Naive thymus-derived CD8-positive, alpha-beta T cell (primary cell): Measurements from ENCODE around the gene TWIST2. TPM values are rescaled to one million over a fixed set of nuclear protein-coding genes. Genes with fewer than 3 reads are reported as not detected.

Source experiments
- ATAC-seq, 2 donors: fragments of 150-1000 bp; cut with Tn5 transposase in 1 of 2; sonication (Bioruptor Pico), chemical (Tn5 transposase) in 1 of 2; 1 replicate in 1 of 2; 2 replicates in 1 of 2; pipeline ENCODE4 v1.10.0; 2021; ENCODE audit warnings: mild to moderate bottlenecking in 2 of 2, moderate library complexity in 2 of 2
- POLR2A ChIA-PET: fragments of 350-600 bp; sonication (Branson Sonifier 250); formaldehyde crosslinking; loops from one replicate; lab custom pipeline; 2021; ENCODE audit warnings: antibody characterized with exemption; lab: Charles Lee
- DNase-seq, 10 donors: peaks; one replicate each; pipeline versions ENCODE4 v3.0.0 to v3.0.0-alpha.2; 2020 to 2022
- H3K27ac Mint-ChIP-seq, 10 donors: one replicate each; pipeline ENCODE4 v1.8.0; 2020 to 2022; ENCODE audit warnings: mild to moderate bottlenecking in 10 of 10, mixed read lengths in 10 of 10, moderate library complexity in 4 of 10, inconsistent platforms in 1 of 10
- H3K27me3 Mint-ChIP-seq, 5 donors: one replicate each; pipeline ENCODE4 v1.8.0; 2021 to 2022; ENCODE audit warnings: mixed read lengths in 5 of 5
- H3K36me3 Mint-ChIP-seq, 3 donors: one replicate each; pipeline ENCODE4 v1.8.0; 2020 to 2022; ENCODE audit warnings: mixed read lengths in 3 of 3, mild to moderate bottlenecking in 2 of 3, inconsistent platforms in 1 of 3
- H3K4me1 Mint-ChIP-seq, 4 donors: one replicate each; pipeline ENCODE4 v1.8.0; 2021 to 2022; ENCODE audit warnings: mixed read lengths in 4 of 4
- H3K4me3 Mint-ChIP-seq, 10 donors: one replicate each; pipeline ENCODE4 v1.8.0; 2020 to 2022; ENCODE audit warnings: mild to moderate bottlenecking in 10 of 10, mixed read lengths in 10 of 10, moderate library complexity in 6 of 10, inconsistent platforms in 1 of 10
- H3K9me3 Mint-ChIP-seq, 9 donors: one replicate each; pipeline ENCODE4 v1.8.0; 2020 to 2022; ENCODE audit warnings: mixed read lengths in 9 of 9, mild to moderate bottlenecking in 3 of 9, inconsistent platforms in 1 of 9, moderate library complexity in 1 of 9
- polyA plus RNA-seq, 3 donors: library from polyadenylated mRNA; unstranded; fragments of 300-500 nt; fragmentation: Illumina TruSeq; gene quantifications; one replicate each; pipeline ENCODE4 v1.2.3, GENCODE V29; 2021
- total RNA-seq, 8 experiments: library from RNA in 2 of 8; stranded (reverse) in 2 of 8; gene quantifications; one replicate each; pipeline ENCODE4 v1.2.3 and lab custom pipeline; 2021 to 2026

The TWIST2 gene
- total and polyA plus RNA-seq, 5 experiments from 2014 or later, result not detected

DNA sequence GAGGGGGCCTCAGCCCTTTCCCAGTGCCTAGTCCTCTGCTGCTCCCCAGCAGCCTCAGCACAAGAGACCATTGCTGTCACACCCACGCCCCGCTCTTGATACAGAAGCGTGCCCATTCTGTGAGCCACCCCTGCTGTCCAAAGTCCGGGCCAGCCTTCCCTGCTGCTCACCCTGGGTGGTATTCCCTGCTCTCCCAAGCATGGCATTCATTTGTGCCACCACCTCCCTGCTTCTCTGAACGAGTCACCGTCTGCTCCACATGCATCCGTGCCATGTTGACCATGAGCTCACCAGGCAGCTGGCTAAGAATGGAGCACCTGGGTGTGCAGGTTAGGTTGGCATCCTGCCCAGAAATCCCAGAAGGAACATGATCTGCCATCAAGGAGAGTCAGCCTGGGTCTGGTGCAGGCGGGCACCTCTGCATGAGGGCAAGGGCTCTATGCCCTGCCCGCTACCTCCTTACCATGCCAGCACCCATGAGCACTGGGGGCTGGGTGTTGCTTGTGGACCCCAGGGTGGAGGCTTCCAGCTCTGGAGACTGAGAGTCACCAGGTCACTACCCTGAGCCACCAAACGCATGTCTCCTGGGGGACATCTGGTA is 63.0 kb downstream of the TWIST2 start:
- Mint-ChIP-seq H3K9me3 (peaks cover 0 to 3% (median 0%) of the 10 kb centered on the region in 9 donors), H3K27ac (no peak overlapping the region), H3K4me3 (no peak overlapping the region), H3K27me3 (peaks cover 3 to 20% (median 11%) of the 10 kb centered on the region in 5 donors), H3K36me3 (no peaks in the 10 kb centered on the region), H3K4me1 (no peaks in the 10 kb centered on the region)
- ATAC-seq, result no peak
- no peak for DNase-seq
- POLR2A ChIA-PET, result no interaction called here

DNA sequence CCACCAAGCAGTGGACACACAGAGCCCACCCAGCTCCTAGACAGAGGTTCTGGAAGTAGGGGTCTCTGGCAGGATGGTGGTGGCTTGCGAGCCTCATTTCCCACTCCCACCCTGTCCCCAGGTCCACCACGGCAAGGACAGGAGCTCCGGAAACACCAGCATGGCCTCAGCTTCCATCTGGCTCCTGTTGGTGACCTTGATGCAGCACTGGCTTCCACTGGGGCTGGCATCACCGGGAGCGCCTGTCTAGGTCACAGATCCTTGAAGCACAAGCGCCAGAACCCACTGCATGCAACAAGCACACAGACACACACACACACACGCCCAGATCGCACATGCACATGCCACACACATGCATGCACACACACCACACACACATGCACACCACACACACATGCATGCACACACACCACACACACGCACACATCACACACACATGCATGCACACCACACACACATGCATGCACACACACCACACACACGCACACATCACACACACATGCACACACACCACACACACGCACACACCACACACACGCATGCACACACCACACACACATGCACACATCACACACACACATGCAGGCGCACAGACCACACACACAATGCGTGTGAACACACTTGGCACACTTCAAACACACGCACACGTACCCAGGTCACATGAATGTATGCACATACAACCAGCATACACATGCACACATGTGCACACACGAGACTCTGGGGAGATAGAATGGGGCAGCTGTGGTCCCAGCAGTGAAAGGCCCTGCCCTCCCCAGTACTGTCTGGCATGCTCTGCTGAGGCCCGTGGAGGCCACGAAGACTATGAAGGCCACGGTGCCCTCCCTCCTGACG is 63.7 kb downstream of the TWIST2 start:
- no peaks in the 10 kb centered on the region for H3K36me3 Mint-ChIP-seq
- no peaks in the 10 kb centered on the region for H3K4me1 Mint-ChIP-seq
- H3K9me3 Mint-ChIP-seq, result no peaks in the 10 kb centered on the region
- no peak for DNase-seq
- H3K27me3 Mint-ChIP-seq, result peaks cover 3 to 18% (median 16%) of the 10 kb centered on the region in 5 donors
- peak overlapping the region in 1 of 10 donors; percentile 5 for H3K27ac Mint-ChIP-seq
- no peak overlapping the region for H3K4me3 Mint-ChIP-seq
- ATAC-seq, result no peak
- POLR2A ChIA-PET, result no interaction called here

DNA sequence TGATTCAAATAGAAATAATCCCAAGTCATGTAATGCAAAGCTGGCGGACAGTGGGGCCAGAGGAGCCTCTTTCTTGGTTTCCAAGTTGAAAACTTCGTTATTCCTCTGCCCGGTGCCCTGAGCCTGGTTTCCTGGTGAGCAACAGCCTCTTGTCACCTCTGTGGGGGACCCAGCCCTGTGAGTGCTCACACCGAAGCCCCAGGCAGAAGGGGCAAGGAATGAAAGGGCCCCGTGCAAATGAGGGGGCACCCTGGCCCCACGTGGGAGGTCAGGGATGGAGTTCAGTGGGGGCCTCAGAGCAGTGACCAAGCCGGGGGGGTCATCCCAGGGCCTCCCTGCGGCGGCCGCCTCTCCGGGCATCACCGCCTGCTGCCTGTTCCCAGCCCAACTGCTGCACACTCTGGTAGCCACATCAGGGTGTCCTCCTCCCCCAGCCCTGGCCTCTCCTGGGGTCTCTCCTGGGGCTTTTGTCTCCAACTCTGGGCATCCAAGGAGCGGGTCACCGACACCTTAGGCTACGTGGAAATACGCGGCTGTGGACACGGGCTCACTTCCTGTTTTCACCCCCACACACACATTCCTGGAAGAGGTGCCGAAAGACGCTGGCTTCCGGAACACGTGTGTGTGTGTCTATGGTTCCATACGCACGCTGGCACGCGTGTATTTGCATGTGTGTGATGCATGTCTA is 64.5 kb downstream of the TWIST2 start:
- no peaks in the 10 kb centered on the region for H3K9me3 Mint-ChIP-seq
- ATAC-seq (no peak), DNase-seq (no peak)
- POLR2A ChIA-PET, result no interaction called here
- no peak overlapping the region for H3K4me3 Mint-ChIP-seq
- no peaks in the 10 kb centered on the region for H3K36me3 Mint-ChIP-seq
- no peak overlapping the region for H3K27ac Mint-ChIP-seq
- H3K4me1 Mint-ChIP-seq, result no peaks in the 10 kb centered on the region
- peaks cover 3 to 18% (median 16%) of the 10 kb centered on the region in 5 donors for H3K27me3 Mint-ChIP-seq

DNA sequence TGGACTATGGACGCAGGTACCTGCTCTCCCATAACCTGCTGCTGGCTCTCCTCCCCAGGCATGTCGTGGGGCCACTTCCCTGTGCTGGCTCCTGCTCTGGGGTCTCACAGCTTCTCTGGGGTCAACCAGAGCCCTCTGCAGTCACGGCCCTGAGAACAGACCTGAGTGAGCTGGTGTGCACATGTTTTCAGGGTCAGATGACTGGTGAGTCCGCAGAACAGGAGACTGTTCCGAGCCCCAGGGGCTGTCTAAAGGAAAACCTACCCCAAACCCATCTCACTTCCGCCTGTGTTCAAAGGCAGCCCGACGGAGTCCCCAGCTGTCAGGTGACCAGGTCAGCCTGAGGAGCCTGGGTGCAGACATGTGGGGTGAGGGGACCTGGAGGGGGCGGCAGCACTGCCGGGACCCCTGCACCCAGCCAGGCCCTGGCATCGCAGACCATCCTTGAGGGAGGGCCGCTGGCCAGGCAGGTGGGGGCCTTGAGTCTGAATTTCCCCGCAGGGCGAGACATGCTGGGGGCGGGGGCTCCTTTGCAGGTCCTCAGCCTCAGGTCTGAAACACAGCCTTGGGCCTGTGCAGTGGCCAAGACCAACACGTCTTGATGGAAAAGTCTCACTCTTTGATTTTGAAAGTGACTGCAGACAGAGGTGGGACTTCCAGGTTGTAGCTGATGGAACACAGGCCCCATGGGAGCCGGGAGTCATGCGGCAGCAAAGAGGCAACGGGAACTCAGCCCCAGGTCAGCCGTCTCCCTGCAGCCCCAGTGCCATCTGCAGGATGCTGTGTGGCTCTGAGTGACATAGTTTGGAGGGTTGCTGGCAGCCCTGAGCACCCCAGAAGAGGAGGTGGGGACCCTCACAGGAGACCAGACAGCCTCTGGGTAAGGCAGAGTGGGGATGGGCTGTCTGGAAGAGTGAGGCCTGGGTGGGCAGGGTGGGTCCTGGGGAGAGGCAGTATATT is 65.3 kb downstream of the TWIST2 start:
- ATAC-seq (no peak), DNase-seq (no peak)
- H3K27ac Mint-ChIP-seq, result peak overlapping the region in 1 of 10 donors; percentile 51
- no peaks in the 10 kb centered on the region for H3K9me3 Mint-ChIP-seq
- no peaks in the 10 kb centered on the region for H3K36me3 Mint-ChIP-seq
- peaks cover 3 to 18% (median 16%) of the 10 kb centered on the region in 5 donors for H3K27me3 Mint-ChIP-seq
- no peaks in the 10 kb centered on the region for H3K4me1 Mint-ChIP-seq
- POLR2A ChIA-PET, result no interaction called here
- H3K4me3 Mint-ChIP-seq, result no peak overlapping the region

DNA sequence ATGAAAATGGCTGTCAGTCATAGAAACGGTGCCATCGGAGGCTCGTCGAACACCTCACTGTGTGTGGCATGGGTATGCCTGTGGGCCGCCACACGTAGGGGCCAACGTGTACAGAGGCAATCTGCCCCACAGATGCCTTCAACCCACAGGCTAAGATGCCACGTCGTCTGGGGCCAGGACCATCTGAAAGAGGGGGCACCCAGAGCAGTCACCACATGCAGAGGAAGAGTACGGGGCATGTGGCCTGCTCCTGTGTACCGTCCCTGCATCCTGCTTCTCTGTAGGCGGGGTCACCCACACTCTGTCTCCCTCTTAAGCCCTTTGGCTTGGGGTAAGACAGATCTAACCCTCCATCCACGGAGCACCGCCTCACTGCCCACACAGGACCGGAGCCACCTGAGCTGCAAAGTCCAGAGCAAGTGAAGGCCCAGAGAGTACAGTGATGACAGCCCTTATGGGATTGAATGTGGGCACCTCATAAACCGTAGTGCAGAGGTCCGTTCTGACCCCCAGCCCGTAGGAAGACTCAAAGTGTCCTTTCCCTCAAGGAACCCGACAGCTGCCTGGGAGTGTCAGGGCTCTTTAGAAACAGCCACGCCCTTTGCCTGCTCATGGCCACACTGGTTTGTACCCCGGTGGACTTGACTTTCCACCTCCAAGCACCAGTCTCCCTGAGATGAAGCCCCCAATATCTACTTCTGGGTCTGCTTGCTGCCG is 66.2 kb downstream of the TWIST2 start:
- Mint-ChIP-seq H3K9me3 (no peaks in the 10 kb centered on the region), H3K27ac (peak overlapping the region in 1 of 10 donors; percentile 39), H3K4me1 (no peaks in the 10 kb centered on the region), H3K27me3 (peaks cover 3 to 18% (median 16%) of the 10 kb centered on the region in 5 donors), H3K4me3 (no peak overlapping the region), H3K36me3 (no peaks in the 10 kb centered on the region)
- no peak for ATAC-seq
- POLR2A ChIA-PET, result no interaction called here
- no peak for DNase-seq

DNA sequence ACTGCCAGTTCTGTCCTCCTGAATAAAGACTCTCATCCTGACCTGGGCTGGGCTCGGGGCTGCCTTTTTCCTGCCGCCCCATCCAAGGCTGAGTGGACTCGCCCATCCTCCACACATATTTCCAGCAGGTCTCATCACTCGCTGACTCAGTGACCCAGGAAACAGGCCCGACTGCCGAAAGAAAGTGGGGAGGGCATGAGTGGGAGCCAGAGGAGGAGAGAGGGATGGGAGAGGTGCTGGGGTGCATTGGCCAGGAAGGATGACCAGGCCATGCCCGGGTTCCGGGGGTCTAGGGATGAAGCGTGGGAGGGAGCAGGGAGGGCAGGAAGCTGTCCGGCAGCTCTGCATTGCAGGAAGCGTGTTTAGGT is 66.7 kb downstream of the TWIST2 start:
- H3K36me3 Mint-ChIP-seq, result no peaks in the 10 kb centered on the region
- no peak overlapping the region for H3K4me3 Mint-ChIP-seq
- POLR2A ChIA-PET, result interaction anchor here (0.6 kb wide), 1 partner anchor 885 kb away, joined by 3 read pairs; no protein-coding TSS in a partner anchor
- peak in 1 of 10 donors; percentile 43 for DNase-seq
- ATAC-seq, result no peak
- no peaks in the 10 kb centered on the region for H3K4me1 Mint-ChIP-seq
- peaks cover 3 to 18% (median 16%) of the 10 kb centered on the region in 5 donors for H3K27me3 Mint-ChIP-seq
- no peaks in the 10 kb centered on the region for H3K9me3 Mint-ChIP-seq
- no peak overlapping the region for H3K27ac Mint-ChIP-seq

DNA sequence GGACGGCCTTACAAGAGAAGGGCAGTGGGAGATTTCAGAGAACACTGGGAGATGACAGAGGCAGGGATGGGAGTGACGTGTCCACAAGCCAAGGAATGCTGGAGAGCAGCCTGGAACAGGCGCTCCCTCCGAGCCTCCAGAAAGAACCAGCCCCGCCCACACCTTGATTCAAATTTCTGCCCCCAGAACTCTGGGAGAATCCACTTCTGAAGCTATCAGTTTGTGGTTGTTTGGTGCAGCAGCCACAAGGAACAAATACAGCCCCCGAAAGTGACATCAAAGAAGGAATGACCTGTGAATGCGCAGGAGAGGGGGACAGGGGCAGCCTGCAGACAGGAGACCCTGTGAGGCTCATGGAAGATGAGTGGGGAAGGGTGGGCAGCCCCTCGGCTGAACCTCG is 67.3 kb downstream of the TWIST2 start:
- no peaks in the 10 kb centered on the region for H3K36me3 Mint-ChIP-seq
- H3K4me3 Mint-ChIP-seq, result no peak overlapping the region
- H3K4me1 Mint-ChIP-seq, result no peaks in the 10 kb centered on the region
- H3K9me3 Mint-ChIP-seq, result no peaks in the 10 kb centered on the region
- ATAC-seq (no peak), DNase-seq (no peak)
- H3K27me3 Mint-ChIP-seq, result peaks cover 3 to 18% (median 16%) of the 10 kb centered on the region in 5 donors
- no peak overlapping the region for H3K27ac Mint-ChIP-seq
- POLR2A ChIA-PET, result interaction anchor here (0.6 kb wide), 1 partner anchor 886 kb away, joined by 3 read pairs; no protein-coding TSS in a partner anchor

DNA sequence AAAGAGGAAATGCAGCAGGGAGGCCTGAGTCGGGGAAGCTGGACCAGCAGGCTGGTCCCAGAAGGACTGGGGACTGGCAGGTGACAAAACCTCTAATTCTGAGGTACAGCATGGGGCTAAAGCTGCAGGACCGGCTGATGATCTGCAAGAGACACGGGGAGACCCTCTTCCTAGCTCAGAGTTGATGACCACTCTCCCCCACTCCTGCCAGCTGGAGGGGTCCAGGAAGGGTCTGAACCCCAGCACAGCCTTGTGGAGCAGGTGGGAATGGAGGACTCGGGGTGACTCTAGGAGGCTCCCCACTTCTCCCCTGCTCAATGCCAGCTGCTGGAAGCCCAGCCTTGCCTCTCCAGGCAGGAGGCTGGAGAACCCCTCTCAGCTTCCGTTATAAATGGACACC is 67.7 kb downstream of the TWIST2 start:
- peak in 1 of 10 donors; percentile 34 for DNase-seq
- Mint-ChIP-seq H3K9me3 (no peaks in the 10 kb centered on the region), H3K4me1 (no peaks in the 10 kb centered on the region), H3K4me3 (no peak overlapping the region), H3K36me3 (no peaks in the 10 kb centered on the region), H3K27ac (no peak overlapping the region), H3K27me3 (peaks cover 3 to 18% (median 16%) of the 10 kb centered on the region in 5 donors)
- no peak for ATAC-seq
- POLR2A ChIA-PET, result interaction anchor here (0.7 kb wide), 1 partner anchor 8 kb away, joined by 4 read pairs; no protein-coding TSS in a partner anchor

DNA sequence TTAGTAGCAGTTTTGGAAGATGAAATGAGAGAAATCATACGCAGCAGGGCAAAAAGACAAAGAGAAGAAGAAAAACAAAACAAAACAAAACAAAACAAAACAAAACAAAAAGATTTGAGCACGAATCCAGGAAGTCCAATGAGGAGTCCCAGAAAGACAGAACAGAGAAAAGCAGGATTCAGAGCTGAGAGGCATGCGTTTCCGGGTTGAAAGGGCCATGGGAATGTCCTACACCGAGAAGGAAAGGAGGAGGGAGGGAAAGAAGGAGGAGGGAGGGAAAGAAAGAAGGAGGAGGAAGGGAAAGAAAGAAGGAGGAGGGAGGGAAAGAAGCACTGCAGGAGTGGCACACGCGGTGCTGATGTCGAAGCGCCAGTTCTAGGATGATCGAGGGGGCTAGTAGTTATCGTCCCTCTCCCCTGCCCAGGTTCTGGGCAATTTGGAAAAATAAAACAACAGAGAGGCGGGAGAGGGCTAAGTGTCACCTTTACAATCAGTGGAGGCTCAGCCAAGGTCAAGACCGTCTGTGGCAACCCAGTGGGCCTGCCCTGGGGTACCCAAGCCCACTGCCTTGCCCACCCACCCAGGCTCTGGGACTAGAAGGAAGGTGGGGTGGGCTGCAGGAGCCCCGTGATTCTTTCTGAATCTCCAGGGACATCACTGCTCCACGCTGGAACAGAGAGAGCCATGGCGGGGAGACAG is 68.4 kb downstream of the TWIST2 start:
- no peak overlapping the region for H3K27ac Mint-ChIP-seq
- ATAC-seq, result no peak
- no peaks in the 10 kb centered on the region for H3K4me1 Mint-ChIP-seq
- no peak for DNase-seq
- H3K9me3 Mint-ChIP-seq, result no peaks in the 10 kb centered on the region
- POLR2A ChIA-PET, result interaction anchor here (0.7 kb wide), 1 partner anchor 9 kb away, joined by 4 read pairs; no protein-coding TSS in a partner anchor
- peaks cover 3 to 20% (median 16%) of the 10 kb centered on the region in 5 donors for H3K27me3 Mint-ChIP-seq
- H3K36me3 Mint-ChIP-seq, result no peaks in the 10 kb centered on the region
- H3K4me3 Mint-ChIP-seq, result no peak overlapping the region

DNA sequence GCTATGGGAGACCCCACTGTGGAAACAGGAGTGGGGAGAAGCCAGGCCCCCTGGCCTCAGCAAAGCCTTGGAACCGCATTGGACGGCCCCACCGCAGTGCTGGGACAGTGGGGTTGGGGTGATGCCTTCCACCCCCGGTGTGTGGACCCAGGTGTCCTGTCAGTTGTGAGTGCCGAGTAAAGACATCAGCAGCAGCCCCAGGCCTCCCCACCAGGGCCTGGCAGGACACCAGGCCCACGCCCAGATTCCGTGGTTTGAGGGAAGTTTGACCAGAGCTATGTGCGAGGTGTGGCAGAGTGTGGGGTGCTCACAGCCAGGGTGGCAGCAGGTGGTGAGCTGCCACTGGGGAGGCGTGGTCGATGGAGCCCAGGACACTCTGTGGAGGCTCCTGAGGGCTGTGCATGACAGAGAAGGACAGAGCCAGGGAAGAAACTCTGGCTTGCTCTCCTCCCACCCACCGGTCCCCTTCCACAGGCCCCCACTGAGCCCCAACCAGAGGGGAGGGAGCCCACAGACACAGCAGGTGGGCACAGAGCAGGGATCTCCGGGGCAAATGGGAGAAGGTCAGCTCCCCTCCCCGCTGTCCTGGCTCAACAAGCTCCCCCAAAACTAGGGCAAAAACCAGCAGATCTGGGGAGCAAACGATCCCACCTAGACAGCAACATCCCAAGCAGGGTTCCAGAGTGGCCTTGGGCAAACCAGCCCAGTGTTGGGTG is 69.1 kb downstream of the TWIST2 start:
- Mint-ChIP-seq H3K36me3 (no peaks in the 10 kb centered on the region), H3K9me3 (no peaks in the 10 kb centered on the region), H3K4me1 (no peaks in the 10 kb centered on the region), H3K27me3 (peaks cover 1 to 27% (median 15%) of the 10 kb centered on the region in 5 donors), H3K27ac (no peak overlapping the region), H3K4me3 (no peak overlapping the region)
- ATAC-seq (no peak), DNase-seq (peak in 1 of 10 donors; percentile 56)
- POLR2A ChIA-PET, result no interaction called here
